CD4-positive, alpha-beta T cell (primary cell): ENCODE results near the gene PCK1. TPM values are rescaled to one million over a fixed set of nuclear protein-coding genes. Genes with fewer than 3 reads are reported as not detected.

Experiments
- ATAC-seq: fragments of 200-7000 bp; cut with Tn5 transposase; one replicate; pipeline ENCODE4 v1.10.0; 2022; ENCODE audit warnings: mild to moderate bottlenecking; ENCODE audit not compliant: poor library complexity
- CTCF ChIA-PET: fragments of 350-600 bp; sonication (Branson Sonifier 250); formaldehyde crosslinking; loops from one replicate; lab custom pipeline; 2021; ENCODE audit warnings: antibody characterized with exemption, inconsistent platforms; lab: Charles Lee
- POLR2A ChIA-PET: fragments of 350-600 bp; sonication (Branson Sonifier 250); formaldehyde crosslinking; loops from one replicate; lab custom pipeline; 2021; ENCODE audit warnings: antibody characterized with exemption, inconsistent platforms; lab: Charles Lee
- DNase-seq, 14 experiments: peaks; one replicate each; pipeline ENCODE4 v3.0.0-alpha.2; 2013 to 2020; ENCODE audit warnings: mixed read lengths in 2 of 14
- H3K27ac ChIP-seq, 2 donors: one replicate each; pipeline versions ENCODE4 v1.5.1 to v1.7.0; 2013; ENCODE audit warnings: low read length in 2 of 2, low read depth in 1 of 2, mild to moderate bottlenecking in 1 of 2
- H3K27me3 ChIP-seq, 2 experiments: 1 replicate in 1 of 2; 2 replicates in 1 of 2; pipeline versions ENCODE4 v1.6.1 to v1.7.0; 2013; ENCODE audit warnings: low read length in 2 of 2, control low read depth in 1 of 2, mild to moderate bottlenecking in 1 of 2, moderate library complexity in 1 of 2; ENCODE audit not compliant: insufficient read depth in 2 of 2, control insufficient read depth in 1 of 2
- H3K36me3 ChIP-seq: one replicate; pipeline ENCODE4 v1.6.1; 2013; ENCODE audit warnings: low read length, control low read depth; ENCODE audit not compliant: insufficient read depth
- H3K4me1 ChIP-seq: one replicate; pipeline ENCODE4 v1.6.1; 2013; ENCODE audit warnings: low read length, control low read depth; ENCODE audit not compliant: insufficient read depth
- H3K4me3 ChIP-seq: one replicate; pipeline ENCODE4 v1.5.1; 2013; ENCODE audit warnings: mild to moderate bottlenecking, low read length, moderate library complexity
- H3K9me3 ChIP-seq, 2 experiments: 1 replicate in 1 of 2; 2 replicates in 1 of 2; pipeline versions ENCODE4 v1.6.1 to v1.7.0; 2013; ENCODE audit warnings: low read length in 2 of 2, mild to moderate bottlenecking in 2 of 2, control low read depth in 1 of 2, moderate library complexity in 1 of 2; ENCODE audit not compliant: control insufficient read depth in 1 of 2, insufficient read depth in 1 of 2
- H3K27ac Mint-ChIP-seq: one replicate; pipeline ENCODE4 v1.8.0; 2020; ENCODE audit warnings: mixed read lengths
- H3K27me3 Mint-ChIP-seq: one replicate; pipeline ENCODE4 v1.8.0; 2021; ENCODE audit warnings: mixed read lengths
- H3K36me3 Mint-ChIP-seq: one replicate; pipeline ENCODE4 v1.8.0; 2021; ENCODE audit warnings: low read depth, mixed read lengths
- H3K4me1 Mint-ChIP-seq: one replicate; pipeline ENCODE4 v1.8.0; 2021; ENCODE audit warnings: low read depth, mixed read lengths
- H3K4me3 Mint-ChIP-seq: one replicate; pipeline ENCODE4 v1.8.0; 2020; ENCODE audit warnings: mild to moderate bottlenecking, mixed read lengths
- H3K9me3 Mint-ChIP-seq: one replicate; pipeline ENCODE4 v1.8.0; 2020; ENCODE audit warnings: mixed read lengths
- CTCF ChIP-seq: fragments of 200-600 bp; IDR thresholded peaks from one replicate; pipeline ENCODE4 v1.8.0; 2022; ENCODE audit warnings: antibody characterized with exemption, mild to moderate bottlenecking
- intact Hi-C, 2 experiments: fragments of 100-400 bp; cut with DNase I in 1 of 2; cut with micrococcal nuclease in 1 of 2; formaldehyde crosslinking; loops; one replicate each; pipeline versions ENCODE4 v1.15.1 to v1.9.0; 2023 to 2025; cut with DNase I, micrococcal nuclease
- total RNA-seq, 174 experiments: library from RNA in 2 of 174; stranded (reverse) in 2 of 174; gene quantifications; one replicate each; pipeline ENCODE4 v1.2.3 and lab custom pipeline; 2021 to 2026

Gene PCK1
- total RNA-seq, 2 experiments from 2014 or later: not detected

DNA sequence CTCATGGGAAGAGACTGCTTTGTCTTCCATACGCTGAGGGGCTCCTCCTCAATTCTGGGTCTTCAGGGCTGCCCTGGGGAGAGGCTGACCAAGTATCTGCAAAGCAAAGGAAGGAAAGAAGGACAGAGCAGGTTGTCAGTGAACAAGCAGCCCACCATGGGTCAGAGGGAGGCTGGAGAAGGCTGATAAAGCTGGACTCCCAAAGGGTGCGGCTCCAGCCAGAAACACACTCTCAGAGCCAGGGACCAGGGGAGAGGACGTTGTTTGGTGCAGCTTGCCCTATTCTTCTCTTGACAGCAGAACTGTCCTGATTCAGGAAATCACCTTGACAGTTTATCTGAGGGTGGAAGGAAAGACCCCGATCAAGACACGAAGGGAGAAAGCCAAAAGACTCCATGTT, 25.6 kb upstream of the PCK1 start:
- Mint-ChIP-seq H3K4me3 (no peak overlapping the region), H3K9me3 (no peaks in the 10 kb centered on the region), H3K27me3 (peaks cover 42% of the 10 kb centered on the region), H3K4me1 (no peaks in the 10 kb centered on the region), H3K36me3 (no peaks in the 10 kb centered on the region), H3K27ac (no peak overlapping the region)
- no peak for DNase-seq
- TF ChIP-seq CTCF: no peak
- H3K36me3 ChIP-seq: no peaks in the 10 kb centered on the region
- intact Hi-C loops: no loop called here
- ATAC-seq: no peak
- CTCF ChIA-PET: no interaction called here
- POLR2A ChIA-PET: no interaction called here
- H3K27me3 ChIP-seq: peaks cover 10 to 11% of the 10 kb centered on the region in 2 experiments
- no peak overlapping the region for H3K4me3 ChIP-seq
- H3K27ac ChIP-seq: no peak overlapping the region
- no peaks in the 10 kb centered on the region for H3K4me1 ChIP-seq
- no peaks in the 10 kb centered on the region for H3K9me3 ChIP-seq

DNA sequence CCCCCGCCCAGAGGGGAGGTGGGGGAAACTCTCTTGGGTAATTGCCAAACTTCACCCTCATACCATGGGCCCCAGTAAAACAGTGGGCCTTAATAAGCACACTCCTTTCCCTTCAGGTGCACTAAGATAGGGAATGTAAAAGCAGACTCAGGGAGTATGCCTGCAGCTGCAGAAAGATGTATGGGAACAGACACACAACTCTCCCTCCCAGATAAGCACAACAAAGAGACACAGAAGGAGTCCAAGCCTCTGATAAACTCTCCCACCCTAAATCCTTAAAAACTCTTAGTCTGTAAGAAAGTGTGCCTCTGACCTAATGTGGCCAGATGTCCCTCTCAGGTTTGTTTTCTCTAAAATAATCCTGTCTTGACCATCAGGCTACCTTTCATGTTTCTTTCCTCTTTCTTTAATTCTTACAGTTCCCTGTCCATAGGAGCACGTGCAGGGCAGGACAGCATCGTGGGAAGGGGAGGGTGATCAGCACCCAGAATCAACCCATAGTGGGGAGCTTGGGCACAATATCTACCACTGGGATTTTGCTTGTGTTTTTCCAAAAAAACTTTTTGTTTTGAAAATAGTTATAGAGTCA, 24.7 kb upstream of the PCK1 start:
- Histone ChIP-seq H3K27ac (no peak overlapping the region), H3K27me3 (peaks cover 10 to 11% of the 10 kb centered on the region in 2 experiments), H3K36me3 (no peaks in the 10 kb centered on the region), H3K9me3 (no peaks in the 10 kb centered on the region), H3K4me3 (no peak overlapping the region), H3K4me1 (no peaks in the 10 kb centered on the region)
- DNase-seq (no peak), ATAC-seq (no peak)
- Mint-ChIP-seq H3K9me3 (no peaks in the 10 kb centered on the region), H3K36me3 (no peaks in the 10 kb centered on the region), H3K27me3 (peaks cover 48% of the 10 kb centered on the region), H3K4me1 (no peaks in the 10 kb centered on the region), H3K27ac (no peak overlapping the region), H3K4me3 (no peak overlapping the region)
- intact Hi-C loops: no loop called here
- ChIA-PET CTCF (no interaction called here), POLR2A (no interaction called here)
- no peak for TF ChIP-seq CTCF

GRCh38 chr20:57536771-57537724, 23.9 kb upstream of the PCK1 start:
- Mint-ChIP-seq H3K27ac (no peak overlapping the region), H3K36me3 (no peaks in the 10 kb centered on the region), H3K27me3 (peaks cover 48% of the 10 kb centered on the region), H3K4me1 (no peaks in the 10 kb centered on the region), H3K9me3 (no peaks in the 10 kb centered on the region), H3K4me3 (no peak overlapping the region)
- Histone ChIP-seq H3K4me1 (no peaks in the 10 kb centered on the region), H3K27me3 (peaks cover 9 to 11% of the 10 kb centered on the region in 2 experiments), H3K36me3 (no peaks in the 10 kb centered on the region), H3K4me3 (no peak overlapping the region), H3K9me3 (no peaks in the 10 kb centered on the region), H3K27ac (no peak overlapping the region)
- intact Hi-C loops: no loop called here
- POLR2A ChIA-PET: no interaction called here
- TF ChIP-seq CTCF: no peak
- ATAC-seq: no peak
- no peak for DNase-seq
- CTCF ChIA-PET: no interaction called here
